ENCODE measurements around the gene PHETA1.
A peak's percentile ranks its signal among the peaks of the same experiment; 100 is the strongest.

The PHETA1 gene, protein sequence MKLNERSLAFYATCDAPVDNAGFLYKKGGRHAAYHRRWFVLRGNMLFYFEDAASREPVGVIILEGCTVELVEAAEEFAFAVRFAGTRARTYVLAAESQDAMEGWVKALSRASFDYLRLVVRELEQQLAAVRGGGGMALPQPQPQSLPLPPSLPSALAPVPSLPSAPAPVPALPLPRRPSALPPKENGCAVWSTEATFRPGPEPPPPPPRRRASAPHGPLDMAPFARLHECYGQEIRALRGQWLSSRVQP

DNA sequence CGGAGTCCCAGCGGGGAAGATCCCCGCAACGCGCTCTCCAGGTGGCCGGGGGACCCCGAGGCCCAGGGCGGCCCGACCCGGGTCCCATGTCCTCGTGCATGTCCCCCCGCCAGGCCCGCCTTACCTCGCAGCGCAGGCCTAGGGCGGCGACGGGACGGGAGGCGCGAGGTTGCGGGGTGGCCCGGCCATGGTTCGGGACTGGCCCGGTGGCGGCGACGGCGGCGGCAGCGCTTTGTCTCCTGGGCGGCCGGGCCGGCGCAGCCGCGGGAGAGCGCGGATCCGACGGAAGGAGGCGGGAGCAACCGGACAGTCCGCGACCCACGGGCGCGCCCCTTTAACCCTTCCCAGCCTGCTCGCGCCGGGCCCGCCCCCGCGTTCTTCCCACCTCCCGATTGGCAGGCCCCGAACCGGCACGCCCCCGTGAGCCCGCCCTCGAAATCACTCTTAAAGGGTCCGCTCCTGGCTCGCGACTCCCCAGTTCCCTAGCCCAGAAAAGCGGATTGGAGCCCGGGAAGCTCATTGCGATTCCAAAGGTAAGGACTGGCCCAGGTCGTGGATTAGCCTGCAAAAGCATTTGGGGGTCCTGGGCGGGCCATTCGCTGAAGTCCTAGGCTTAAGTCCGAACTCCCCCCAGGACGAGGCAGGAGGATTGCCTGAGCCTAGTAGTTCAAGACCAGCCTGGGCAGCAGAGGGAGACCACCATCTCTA lies at the start of gene PHETA1:
TSS of gene PHETA1 (minus strand) at position 308 of the 708 bp plus-strand sequence. CDS start 5,668 bp downstream, outside the sequence.
- DNase-seq: peak; percentile 26 to 92 (median 82)

DNA sequence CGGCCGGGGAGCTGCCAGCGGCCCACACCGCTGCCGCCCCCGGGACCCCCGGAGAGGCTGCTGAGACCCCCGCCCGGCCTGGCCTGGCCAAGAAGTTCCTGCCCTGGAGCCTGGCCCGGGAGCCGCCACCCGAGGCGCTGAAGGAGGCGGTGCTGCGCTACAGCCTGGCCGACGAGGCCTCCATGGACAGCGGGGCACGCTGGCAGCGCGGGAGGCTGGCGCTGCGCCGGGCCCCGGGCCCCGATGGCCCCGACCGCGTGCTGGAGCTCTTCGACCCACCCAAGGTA lies 49.6 kb upstream of the PHETA1 start:
- no peak for DNase-seq

DNA sequence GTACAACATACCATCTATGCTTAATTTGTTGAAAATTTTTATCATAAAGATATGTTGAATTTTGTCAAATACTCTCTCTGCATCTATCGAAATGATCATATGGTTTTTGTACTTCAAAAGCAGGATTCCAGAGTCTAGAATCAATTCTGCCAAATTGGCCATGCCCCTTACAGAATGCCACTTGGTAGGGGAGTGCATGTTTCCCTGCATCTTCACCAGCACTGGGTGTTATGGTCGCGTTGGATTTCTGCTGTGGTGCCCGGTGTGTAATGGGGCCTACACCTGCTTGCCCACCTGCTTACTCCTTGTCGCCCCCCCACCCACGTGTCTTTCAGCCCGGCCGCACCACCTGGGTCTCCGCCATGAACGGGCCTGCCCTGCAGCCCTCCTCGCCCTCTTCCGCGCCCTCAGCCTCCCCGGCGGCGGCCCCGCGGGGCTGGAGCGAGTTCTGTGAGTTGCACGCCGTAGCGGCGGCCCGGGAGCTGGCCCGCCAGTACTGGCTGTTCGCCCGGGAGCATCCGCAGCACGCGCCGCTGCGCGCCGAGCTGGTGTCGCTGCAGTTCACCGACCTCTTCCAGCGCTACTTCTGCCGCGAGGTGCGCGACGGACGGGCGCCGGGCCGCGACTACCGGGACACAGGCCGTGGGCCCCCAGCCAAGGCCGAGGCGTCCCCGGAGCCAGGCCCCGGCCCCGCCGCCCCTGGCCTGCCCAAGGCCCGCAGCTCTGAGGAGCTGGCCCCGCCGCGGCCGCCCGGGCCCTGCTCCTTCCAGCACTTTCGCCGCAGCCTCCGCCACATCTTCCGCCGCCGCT lies 49.1 kb upstream of the PHETA1 start:
- DNase-seq: no peak

DNA sequence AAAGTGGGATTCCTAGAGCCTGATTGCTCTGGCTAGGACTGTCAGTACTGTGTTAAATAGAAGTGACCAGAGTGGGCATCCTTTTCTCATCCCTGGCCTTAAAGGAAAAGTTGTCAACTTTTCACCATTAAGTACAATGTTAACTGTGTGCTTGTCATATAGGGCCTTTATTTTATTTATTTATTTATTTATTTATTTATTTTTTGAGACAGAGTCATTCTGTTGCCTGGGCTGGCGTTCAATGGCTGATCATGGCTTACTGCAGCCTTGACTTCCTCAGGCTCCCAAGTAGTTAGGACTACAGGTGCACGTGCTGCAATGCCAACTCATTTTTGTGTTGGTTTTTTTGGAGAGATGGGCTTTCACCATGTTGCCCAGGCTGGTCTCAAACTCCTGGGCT lies 48.4 kb upstream of the PHETA1 start:
- no peak for DNase-seq

DNA sequence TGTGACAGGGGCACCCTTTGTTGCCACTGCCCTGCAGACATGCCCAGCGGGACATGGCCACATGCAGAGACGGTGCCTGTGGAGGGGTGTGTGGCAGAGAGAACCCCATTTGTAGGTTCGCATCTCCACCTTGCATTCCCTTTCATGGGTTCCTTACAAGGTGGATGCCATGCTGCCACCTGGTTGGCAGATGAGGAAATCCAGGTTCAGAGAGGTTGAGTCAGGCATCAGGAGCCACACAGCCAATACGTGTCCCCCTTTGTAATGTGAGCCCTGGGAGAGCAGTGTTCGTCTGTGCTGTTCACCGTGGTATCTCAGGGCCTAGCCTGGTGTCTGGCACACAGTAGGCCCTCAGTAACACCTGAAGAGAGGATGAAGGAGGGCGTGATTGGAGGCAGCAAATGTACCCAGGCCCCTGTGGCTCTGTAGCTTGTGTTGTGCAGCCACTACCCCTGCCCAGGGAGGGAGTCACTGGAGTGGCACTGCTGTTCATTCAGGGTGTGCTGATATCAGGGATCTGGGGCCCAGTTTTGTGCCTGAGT lies 45.9 kb upstream of the PHETA1 start:
- no peak for DNase-seq

DNA sequence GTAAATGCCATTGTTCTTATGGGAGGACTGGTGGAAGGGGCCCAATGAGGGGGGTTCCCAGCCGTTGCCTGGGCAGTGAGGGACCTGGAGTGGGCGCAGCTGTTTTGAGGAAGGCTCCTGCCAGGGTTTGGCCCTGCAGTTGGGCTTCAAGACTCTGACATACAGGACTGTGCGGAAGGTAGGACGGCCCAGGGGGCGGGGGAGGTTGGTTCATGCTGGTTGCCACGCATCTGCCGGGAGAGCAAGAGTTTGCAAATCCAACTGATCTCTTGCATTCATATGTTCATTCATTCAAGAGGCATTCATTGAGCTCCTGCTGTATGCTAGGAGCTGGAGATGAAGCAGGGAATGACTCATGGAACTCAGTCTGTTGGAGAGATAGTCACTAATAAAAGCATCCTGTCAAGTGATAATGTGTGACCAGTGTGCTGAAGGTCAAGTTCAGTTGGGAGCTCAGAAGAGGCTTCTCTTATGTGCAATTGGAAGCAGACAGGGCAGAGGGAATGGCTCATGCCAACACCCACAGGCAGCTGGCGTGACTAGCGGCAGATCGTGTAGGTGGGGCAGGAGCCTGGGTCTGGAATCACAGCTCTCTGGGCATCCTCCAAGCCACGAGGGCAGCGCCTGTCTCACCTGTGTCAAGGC lies 44.7 kb upstream of the PHETA1 start:
- DNase-seq: peak in 1 of 56 donors; percentile 24

DNA sequence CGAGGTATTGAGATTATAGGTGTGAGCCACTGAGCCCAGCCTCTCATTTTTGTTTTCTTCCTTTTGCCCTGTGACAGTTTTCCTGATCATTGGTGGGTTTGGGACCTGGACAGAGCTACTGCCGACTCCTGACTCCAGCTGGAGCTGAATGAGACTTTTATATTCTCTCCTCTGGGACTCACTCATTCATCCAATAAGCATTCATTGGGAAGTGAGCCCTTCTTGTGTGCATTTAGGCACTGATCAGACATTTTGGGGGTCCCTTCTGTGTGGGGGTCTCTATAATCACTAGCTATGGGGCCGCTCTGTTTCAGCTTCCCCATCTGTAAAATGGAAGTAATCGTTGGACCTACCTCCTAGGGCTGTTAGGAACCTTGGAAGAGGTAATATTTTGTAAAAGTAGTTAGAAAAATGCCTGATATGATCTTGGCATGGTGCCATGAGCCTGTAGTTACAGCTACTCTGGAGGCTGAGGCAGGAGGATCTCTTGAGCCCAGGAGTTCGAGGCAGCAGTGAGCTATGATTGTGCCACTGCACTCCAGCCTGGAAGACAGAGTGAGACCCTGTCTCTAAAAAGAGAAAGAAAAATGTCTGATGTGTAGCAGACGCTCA lies 44.0 kb upstream of the PHETA1 start:
- no peak for DNase-seq

DNA sequence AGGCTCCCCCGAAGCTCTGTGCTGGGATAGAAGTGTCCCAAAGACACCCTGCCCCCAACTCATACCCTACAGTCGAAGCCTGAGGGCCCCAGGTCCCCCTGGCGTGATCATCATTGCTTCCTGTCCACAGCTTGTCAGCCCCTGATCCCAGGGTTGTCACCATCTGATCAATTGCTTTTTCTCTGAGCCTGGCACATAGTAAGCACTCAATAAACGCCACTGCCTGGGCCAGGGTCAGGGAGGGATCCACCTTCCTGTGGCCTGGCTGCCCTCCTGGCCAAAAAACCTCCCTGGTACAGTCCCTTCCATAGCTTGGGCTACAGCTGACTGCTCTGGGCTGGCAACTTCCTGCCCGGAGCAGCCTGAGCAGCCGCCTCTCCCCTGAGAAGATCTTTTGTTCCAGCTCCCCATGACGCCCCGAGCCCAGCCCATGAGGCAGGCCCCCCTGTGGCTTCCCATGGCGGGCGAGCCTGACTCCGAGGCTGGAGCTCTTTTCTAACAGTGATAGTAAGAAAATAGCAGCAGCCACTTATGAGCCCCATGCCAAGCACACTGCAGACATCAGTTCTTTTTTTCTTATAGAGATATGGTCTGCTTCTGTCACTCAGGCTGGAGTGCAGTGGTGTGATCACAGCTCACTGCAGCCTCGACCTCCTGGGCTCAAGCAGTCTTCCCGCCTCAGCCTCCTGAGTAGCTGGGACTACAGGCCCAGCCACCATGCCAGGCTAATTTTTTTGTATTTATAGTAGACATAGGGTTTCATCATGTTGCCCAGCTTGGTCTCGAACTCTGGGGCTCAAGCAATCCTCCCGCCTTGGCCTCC lies 43.3 kb upstream of the PHETA1 start:
- peak in 37 of 56 donors; percentile 10 to 71 (median 37) for DNase-seq

DNA sequence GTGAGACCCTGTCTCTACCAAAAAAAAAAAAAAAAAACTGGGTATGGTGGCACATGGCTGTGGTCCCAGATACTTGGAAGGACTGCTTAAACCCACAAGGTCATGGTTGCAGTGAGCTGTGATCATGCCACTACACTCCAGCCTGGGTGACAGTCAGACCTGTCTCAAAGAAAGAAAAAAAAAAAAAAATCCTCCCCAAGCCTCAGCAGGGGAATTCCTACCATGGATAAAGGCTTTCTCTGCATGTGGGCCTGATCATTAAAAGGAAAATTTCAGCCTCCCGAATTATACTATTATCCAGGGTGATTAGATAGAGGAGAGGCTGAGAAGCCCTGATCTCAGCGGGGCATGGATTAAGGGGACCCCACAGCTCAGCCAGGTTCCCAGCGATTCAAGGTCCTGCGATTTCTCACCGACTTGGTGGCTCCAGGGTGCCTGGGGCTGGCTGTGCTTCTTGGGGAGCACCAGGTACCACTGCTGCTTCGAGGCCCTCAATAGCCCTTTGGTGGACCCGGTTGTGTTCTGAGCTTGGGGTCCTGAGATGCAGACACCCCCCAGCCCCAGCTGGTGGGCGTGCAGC lies 42.4 kb upstream of the PHETA1 start:
- no peak for DNase-seq

DNA sequence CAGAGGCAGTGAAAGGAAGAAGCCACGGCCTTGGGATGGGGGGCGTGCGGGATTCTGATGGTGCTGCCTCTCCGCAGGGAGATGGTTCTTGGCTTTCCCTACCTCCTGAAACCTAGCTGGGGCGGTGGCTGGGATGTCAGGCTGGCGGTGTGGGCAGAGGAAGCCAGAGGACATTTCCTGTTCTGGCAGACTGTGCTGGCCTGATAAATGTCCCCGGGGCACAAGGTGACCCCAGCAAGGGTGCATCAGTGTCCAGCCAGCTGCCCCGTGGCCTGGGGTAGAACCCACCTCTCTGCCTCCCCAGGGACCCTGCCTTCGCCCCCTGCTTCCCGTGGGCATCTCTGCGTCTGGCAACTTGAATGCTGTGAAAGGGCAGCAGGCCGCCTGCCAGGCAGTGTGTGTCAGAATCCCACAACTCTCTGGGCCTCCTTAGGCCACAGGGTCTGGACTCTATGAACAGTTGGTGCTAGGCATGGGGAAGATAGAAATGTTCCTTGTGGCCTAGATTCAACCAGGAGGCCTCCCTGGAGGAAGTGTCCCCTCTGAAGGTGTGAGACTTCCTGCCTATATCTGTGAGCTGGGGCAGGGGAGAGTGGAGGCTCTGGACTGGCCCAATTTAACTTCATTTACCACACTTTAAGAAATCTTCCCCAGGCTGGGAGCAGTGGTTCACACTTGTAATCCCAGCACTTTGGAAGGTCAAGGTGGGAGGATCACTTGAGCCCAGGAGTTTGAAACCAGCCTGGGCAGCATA lies 41.7 kb upstream of the PHETA1 start:
- DNase-seq: no peak

DNA sequence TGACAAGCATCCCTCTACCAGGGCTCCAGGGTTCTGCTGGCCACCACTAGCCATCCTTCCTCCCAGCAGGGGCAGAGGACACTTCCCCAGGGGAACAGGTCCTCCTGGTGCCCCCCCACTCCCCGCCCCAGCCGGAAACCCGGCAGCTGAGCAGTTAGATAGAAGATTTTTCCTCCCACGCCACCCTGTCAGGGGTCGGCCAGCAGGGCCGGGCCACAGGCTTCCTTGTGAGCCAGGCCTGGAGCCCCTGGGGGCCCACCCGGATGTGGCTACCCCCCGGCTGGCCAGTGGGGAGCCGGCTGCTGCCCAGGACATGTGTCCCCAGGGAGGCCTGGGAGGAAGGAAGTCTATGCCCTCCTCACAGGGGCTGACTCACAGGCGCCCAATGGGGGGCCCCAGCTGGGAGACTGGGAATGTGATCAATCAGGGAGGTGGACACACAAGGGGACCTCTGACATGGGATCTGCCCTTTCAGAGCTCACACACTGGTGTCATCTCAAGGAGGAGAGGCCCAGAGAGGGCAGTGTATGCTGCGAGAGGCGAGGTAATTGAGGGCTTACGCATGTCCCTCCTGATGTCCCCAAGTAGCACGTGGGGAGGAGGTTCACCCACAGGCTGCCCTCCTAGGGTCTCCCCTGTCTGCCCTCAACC lies 41.0 kb upstream of the PHETA1 start:
- peak in 18 of 56 donors; percentile 15 to 69 (median 37) for DNase-seq

DNA sequence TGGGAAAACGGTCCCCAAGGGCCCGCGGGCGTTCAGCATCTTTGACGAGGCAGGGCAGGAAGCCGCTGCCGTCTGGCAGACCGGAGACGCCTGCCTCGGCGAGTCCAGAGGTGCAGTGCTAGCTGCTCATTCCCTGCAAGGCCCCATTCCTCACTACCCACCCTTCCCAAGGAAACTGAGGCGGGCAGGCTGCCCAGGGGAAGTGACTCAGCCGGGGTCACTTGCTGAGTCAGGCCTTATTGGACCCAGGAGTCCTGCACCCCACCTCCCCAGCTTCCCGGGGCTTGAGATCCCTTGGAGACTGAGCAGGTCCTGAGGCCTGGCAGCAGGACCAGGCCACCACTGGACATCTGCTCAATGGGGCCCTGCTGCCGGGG lies 40.5 kb upstream of the PHETA1 start:
- peak in 2 of 56 donors; percentile 32 to 50 for DNase-seq

DNA sequence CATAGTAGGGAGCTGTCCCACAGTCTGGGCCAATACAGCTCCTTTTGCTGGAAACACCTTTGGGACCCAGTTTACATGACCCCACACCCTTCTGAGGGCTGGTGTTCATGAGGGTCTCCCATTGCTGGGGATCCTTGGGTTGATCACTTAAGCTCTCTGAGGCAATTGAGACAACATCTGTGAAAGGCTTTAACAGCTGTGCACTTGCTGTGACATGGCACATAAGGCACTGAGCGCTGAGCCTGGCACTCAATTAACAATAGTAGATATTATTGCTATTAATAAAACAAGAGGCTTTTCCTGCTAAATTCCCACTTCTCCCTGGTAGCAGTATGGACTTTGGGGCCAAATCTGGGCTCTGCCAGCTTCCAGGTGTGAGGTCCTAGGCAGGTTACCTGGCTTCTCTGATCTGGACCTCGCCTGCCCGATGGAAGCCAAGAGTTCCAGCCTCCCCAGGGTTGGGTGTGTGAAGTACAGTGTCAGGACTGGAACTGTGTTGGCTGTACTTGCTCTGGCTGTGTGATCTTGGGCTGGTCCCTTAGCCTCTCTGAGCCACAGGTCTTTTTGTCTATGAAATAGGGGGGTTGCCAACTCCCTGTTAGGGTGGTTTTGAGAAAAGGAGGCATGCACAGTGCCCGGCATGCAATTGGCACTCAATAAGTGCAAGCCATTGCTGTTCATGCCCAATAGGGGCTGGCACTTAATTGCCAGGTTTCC lies 39.9 kb upstream of the PHETA1 start:
- DNase-seq: no peak

DNA sequence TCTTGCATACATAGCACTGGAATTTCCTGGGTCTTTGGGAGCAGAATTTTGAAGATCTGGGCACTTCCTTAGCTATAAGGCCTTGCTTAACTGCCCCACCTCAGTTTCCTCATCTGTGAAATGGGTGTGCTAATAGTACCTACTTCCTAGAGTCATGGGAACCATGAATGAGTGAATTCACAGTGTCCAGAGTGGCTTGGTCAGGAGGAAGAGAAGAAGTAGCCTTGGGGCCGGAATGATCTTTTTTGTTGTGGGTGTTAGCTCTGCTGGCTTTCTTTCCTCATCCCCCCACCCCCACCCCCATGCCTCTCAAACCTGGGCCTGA lies 39.2 kb upstream of the PHETA1 start:
- no peak for DNase-seq

DNA sequence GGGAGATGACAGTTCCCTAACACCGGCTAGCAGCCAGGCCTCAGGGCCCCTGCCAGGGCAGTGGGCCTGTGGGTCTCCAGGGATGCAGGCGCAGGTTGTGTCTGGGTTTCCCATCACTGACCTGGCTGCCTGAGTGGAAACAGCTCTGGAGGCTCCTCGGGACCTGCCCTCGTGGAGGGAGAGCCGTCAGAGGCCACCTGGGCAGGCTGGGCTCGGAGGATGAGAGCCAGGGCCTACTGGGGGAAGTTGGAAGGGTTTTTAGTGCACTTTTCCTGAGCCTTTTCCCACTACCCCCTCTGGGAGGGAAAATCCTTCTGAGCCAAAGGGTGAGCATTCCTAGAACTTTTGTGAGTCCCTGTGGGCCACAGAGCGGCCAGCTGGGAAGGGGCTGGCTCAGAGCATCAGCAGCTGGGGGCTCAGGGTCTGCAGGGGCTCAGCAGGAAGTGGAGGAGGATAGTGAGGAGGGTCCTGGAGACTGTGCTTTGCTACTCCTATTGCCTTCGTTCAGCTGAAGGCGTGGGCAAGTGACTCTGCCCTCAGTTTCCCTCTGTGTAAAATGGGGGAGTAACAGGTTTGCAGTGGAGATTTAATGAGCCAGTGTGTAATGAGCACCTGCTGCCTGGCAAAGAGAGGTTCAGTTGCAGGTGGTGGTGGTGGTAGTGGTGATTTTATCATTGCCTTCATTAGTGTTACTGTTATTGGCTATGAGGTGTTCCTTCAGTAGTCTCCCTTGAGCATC lies 38.7 kb upstream of the PHETA1 start:
- no peak for DNase-seq

DNA sequence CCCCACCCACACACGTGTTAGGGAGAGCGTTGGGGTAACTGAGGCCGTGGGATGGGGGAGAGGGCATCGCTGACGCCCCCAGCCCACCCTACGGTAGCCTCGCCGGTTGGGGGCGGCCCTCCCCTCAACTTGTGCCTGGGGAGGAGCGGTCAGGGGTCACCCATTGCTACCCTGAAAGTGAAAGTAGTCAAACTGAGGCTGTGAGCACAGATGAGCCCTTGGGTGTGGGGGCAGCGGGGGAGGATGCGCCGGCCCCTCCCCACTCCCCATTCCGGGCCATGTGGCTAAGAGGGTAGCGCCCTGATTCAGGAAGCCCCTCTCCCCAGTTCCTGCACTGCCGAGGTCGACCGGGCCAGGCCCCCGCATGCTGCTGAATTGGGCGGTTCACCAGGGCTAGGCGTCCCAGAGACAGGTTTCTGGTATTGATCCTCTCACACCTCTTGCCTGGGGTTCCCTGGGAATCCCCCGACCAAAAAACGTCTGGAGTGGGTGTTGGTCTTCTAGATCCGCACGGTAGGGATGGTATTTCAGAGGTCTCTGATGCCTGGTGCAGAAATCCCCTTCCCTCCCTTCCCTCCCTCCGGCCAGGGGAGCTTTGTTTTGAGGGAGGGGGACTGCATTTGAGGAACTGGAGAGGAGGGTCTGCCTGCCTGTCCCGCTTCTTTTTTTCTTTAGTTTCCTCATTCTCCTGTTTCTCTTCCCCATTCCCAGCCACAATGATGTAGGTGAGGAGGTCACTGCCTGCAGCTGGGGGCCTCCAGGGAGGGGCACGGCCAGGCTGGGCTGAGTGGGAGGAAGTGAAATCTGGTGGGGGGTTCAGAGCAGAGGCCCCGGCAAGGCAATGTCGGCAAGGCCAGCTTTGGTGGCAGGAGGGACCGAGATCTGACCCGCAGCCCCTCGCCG lies 37.8 kb upstream of the PHETA1 start:
- peak in 24 of 56 donors; percentile 10 to 61 (median 30) for DNase-seq
